GM10248 (cell line): ENCODE measurements around the gene UTS2R.

Experiments used
- CTCF ChIA-PET: fragments of 300-600 bp; sonication (Branson Sonifier 250); formaldehyde crosslinking; extraction: SDS; loops from one replicate; lab custom pipeline; 2021; ENCODE audit warnings: antibody characterized with exemption; lab: Yijun Ruan, JAX
- POLR2A ChIA-PET: fragments of 350-650 bp; sonication (Branson Sonifier 250); formaldehyde crosslinking; extraction: SDS; loops from one replicate; lab custom pipeline; 2020; ENCODE audit warnings: antibody characterized with exemption; lab: Yijun Ruan, JAX
- DNase-seq: peaks from one replicate; pipeline ENCODE4 v3.0.0; 2012; ENCODE audit errors: extremely low spot score
- TF ChIP-seq, protein P1 (sequence below): IDR thresholded peaks from 2 replicates; pipeline ENCODE4 v1.5.1; 2012; ENCODE audit warnings: mild to moderate bottlenecking, low read depth; ENCODE audit errors: extremely low read depth, missing control alignments, control extremely low read depth

UTS2R gene

DNA sequence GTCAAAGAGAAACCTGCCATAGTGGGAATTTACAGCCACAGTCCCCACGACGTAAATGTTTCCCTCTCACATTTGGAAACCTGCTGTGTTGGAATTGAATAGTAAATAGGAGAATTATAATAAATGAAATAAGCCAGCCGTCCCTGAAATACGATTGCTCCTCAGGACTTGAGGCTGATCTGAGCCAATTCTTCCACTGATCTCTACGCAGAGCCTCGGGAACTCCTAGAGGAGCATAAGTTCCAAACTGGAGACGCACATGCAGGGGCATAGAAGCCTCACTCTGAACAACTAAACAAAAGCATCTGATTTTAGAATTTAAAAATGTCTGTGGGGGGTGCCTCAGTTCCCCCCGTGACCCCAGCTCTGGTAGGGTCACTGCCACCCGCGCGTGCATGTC is 22.7 kb upstream of the UTS2R start:
- TF ChIP-seq, protein P1, sequence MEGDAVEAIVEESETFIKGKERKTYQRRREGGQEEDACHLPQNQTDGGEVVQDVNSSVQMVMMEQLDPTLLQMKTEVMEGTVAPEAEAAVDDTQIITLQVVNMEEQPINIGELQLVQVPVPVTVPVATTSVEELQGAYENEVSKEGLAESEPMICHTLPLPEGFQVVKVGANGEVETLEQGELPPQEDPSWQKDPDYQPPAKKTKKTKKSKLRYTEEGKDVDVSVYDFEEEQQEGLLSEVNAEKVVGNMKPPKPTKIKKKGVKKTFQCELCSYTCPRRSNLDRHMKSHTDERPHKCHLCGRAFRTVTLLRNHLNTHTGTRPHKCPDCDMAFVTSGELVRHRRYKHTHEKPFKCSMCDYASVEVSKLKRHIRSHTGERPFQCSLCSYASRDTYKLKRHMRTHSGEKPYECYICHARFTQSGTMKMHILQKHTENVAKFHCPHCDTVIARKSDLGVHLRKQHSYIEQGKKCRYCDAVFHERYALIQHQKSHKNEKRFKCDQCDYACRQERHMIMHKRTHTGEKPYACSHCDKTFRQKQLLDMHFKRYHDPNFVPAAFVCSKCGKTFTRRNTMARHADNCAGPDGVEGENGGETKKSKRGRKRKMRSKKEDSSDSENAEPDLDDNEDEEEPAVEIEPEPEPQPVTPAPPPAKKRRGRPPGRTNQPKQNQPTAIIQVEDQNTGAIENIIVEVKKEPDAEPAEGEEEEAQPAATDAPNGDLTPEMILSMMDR, result no peak
- POLR2A ChIA-PET, result no interaction called here
- DNase-seq, result no peak
- CTCF ChIA-PET, result interaction anchor here (1.0 to 3.3 kb wide), 4 partner anchors 9 to 203 kb away, joined by 3 to 19 read pairs (median 6); partner anchors contain the start of genes SECTM1 and TEX19

DNA sequence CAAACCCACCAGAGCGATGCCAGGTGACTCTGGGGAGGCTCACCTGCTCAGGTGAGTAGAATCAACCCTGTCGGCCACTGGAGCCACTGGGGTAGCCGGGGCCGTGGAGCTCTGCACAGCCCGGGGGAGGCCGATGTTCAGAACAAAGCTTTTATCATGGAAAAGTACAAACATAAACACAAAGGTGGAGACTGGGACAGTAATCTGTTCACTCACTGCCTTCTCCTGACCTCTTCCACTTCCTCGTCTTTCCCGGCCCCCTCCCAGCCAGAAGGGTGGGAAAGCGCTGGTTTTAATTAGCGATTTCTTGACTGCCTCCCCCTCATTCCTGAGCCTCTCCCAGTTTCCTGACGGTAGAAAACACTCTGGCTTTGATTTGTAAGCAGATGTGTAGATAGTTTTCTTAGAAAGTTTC is 22.3 kb upstream of the UTS2R start:
- TF ChIP-seq, protein P1, result no peak
- DNase-seq, result no peak
- ChIA-PET CTCF (interaction anchor here (0.6 to 3.3 kb wide), 12 partner anchors 9 to 290 kb away, joined by 3 to 19 read pairs (median 10); partner anchors contain the start of genes HEXD, OGFOD3, SECTM1 and TEX19), POLR2A (no interaction called here)

DNA sequence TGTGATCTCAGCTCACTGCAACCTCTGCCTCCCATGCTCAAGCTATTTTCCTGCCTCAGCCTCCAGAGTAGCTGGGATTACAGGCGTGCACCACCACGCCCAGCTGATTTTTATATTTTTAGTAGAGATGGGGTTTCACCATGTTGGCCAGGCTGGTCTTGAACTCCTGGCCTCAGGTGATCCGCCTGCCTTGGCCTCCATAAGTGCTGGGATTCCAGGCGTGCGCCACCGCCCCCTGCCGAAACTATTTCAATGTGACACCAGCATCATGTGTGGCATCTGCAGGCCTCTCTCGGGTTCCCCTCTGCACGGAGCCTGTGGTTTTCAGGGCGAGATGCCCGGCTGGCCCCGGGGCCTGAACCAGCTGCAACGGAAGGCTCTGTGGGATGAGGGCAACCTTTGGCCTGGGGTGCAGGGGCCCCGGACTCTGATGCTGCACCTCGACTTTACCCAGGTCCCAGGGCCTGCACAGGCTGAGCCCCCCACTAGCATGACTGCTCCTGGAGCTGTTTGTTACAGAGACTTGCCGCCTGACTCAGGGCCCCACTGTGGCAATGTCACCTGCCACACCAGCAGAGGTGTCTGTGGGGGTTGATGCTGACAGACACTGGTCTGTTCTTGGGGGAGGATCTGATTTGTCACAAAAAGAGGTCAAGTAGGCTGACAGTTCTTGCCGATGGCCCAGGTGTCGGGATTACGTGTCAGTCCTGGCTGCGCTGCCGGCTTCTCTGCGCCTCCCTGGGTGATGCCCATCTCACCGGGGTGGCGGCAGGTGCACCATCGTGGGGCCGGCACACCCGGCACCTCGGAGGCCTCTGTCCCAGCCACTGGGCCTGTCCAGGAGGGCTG is 21.2 kb upstream of the UTS2R start:
- ChIA-PET POLR2A (no interaction called here), CTCF (interaction anchor here (0.6 to 3.9 kb wide), 26 partner anchors 8 to 320 kb away, joined by 3 to 35 read pairs (median 4); partner anchors contain the start of genes HEXD, OGFOD3, SECTM1 and TEX19)
- DNase-seq, result no peak
- TF ChIP-seq, protein P1, result peak; percentile 47

DNA sequence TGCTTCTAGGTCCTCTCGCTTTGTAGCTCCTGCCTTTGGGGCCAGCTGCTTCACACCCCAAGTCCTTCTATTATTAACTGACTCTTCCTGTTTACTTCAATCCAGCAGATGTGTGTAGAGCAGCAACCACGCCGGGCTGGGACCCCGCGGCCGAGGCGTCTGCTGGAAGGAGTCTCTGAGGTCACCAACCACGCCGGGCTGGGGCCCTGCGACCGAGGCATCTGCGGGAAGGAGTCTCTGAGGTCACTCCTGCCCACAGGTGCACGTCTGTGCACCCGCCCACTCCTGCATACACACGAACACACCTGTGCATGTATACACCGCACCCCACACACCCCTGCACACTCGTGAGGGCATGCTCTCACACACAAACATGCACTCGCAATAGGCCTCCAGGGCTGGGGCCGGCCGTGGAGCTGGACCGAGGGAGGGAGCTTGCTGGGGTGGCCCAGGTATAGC is 20.3 kb upstream of the UTS2R start:
- no peak for DNase-seq
- ChIA-PET CTCF (interaction anchor here (0.7 to 3.9 kb wide), 21 partner anchors 9 to 321 kb away, joined by 3 to 35 read pairs (median 4); partner anchors contain the start of genes HEXD, OGFOD3, SECTM1 and UTS2R), POLR2A (no interaction called here)
- TF ChIP-seq, protein P1, result no peak

DNA sequence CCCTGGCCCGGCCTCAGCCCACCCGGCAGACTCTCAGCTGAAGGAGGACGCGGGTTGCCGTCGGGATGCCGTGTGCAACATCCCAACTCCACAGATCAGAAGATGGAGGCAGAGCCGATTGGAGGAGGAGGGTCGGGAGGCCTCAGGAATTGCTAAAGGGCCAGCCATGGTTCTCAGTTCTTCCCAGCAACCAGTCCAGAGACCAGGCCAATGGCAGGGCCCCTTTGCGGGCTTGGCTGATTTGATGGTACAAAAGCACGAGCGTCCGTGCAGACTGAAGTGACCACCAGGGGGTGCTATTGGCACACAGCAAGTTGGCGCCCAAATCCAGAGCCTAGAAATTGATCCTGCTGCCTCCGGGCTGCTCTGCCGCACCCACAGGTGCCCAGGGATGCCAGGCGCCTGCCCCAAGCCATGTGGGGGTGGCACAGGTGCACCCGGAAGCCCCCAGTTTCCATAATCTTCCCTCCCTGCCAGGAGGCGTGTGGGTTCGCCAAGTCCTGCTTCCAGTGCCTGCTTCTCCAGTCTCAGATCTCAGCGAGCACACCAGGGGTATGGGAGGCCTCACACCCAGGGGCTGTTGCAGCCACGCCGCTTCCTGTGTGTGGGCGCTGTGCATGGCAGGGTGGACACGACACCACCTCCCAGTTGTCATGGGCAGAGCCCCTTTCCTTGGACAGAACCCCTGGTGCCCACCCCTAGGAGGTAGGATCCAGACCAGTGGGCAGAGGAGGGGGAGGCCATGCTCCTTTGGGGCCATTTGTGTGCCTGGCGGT is 19.7 kb upstream of the UTS2R start:
- POLR2A ChIA-PET, result no interaction called here

More for the DNA sequence above, 19.7 kb upstream of the UTS2R start:
- CTCF ChIA-PET, result interaction anchor here (0.8 to 3.9 kb wide), 29 partner anchors 10 to 305 kb away, joined by 3 to 35 read pairs (median 4); partner anchors contain the start of genes HEXD, OGFOD3, SECTM1 and UTS2R
- DNase-seq, result peak; percentile 88
- TF ChIP-seq, protein P1, result peak; percentile 85
